HL-60 (cell line): ENCODE measurements around the gene PGM5.
A peak's percentile ranks its signal among the peaks of the same experiment; 100 is the strongest.

Source experiments
- DNase-seq, 2 experiments: peaks; one replicate each; pipeline ENCODE4 v3.0.0-alpha.2; 2010 to 2020; ENCODE audit warnings: low read depth in 1 of 2, low spot score in 1 of 2
- H3K27ac ChIP-seq: fragments of 250-450 bp; sonication (Bioruptor Pico); replicated peaks from 2 replicates; pipeline ENCODE4 v1.5.1; 2020; ENCODE audit warnings: mild to moderate bottlenecking, moderate library complexity
- H3K27me3 ChIP-seq: fragments of 250-450 bp; sonication (Bioruptor Pico); 2 replicates; pipeline ENCODE4 v1.5.1; 2021; ENCODE audit warnings: mild to moderate bottlenecking, moderate library complexity; ENCODE audit not compliant: insufficient read depth, poor library complexity, severe bottlenecking
- H3K4me3 ChIP-seq: replicated peaks from 2 replicates; pipeline ENCODE4 v1.5.1; 2011; ENCODE audit warnings: mild to moderate bottlenecking, control low read depth, low read length; ENCODE audit not compliant: insufficient read depth
- CTCF ChIP-seq: IDR thresholded peaks from one replicate; pipeline ENCODE4 v1.5.1; 2011; ENCODE audit warnings: low read length, control low read depth, inconsistent platforms; ENCODE audit not compliant: insufficient read depth
- GABPA ChIP-seq: IDR thresholded peaks from 2 replicates; pipeline ENCODE4 v1.6.1; 2012; ENCODE audit warnings: low read depth
- POLR2AphosphoS5 ChIP-seq: IDR thresholded peaks from 2 replicates; pipeline ENCODE4 v1.6.1; 2012; ENCODE audit warnings: low read depth
- REST ChIP-seq: IDR thresholded peaks from 2 replicates; pipeline ENCODE4 v1.6.1; 2012; ENCODE audit warnings: low read depth; ENCODE audit not compliant: insufficient replicate concordance
- SPI1 ChIP-seq: IDR thresholded peaks from 2 replicates; pipeline ENCODE4 v1.6.1; 2012; ENCODE audit warnings: low read depth, mild to moderate bottlenecking, borderline replicate concordance

Gene PGM5

GRCh38 chr9:68558545-68558944 is 202.1 kb downstream of the PGM5 start:
- no peak for TF ChIP-seq POLR2AphosphoS5
- no peak for TF ChIP-seq GABPA
- TF ChIP-seq REST: no peak
- no peak for TF ChIP-seq SPI1
- no peak for TF ChIP-seq CTCF
- peak overlapping the region; percentile 78; the same call in 1 of the 2 replicates for H3K27ac ChIP-seq
- H3K4me3 ChIP-seq: no peak overlapping the region
- no peaks in the 10 kb centered on the region for H3K27me3 ChIP-seq
- DNase-seq: no peak

- H3K27ac ChIP-seq: peak overlapping the region; percentile 78
- TF ChIP-seq GABPA (no peak), CTCF (peak; percentile 60), POLR2AphosphoS5 (0 out of 2 replicates have a peak, but pooled peaks have one; percentile 46)
- no peaks in the 10 kb centered on the region for H3K27me3 ChIP-seq
- H3K4me3 ChIP-seq: no peak overlapping the region
- peak; percentile 76 to 94 for DNase-seq
Measured at GRCh38 chr9:68560071-68560844, 203.8 kb downstream of the PGM5 start.

GRCh38 chr9:68562461-68562860 is 206.1 kb downstream of the PGM5 start:
- peak overlapping the region; percentile 80; the same call in 1 of the 2 replicates for H3K27ac ChIP-seq
- H3K27me3 ChIP-seq: no peaks in the 10 kb centered on the region
- TF ChIP-seq REST (no peak), SPI1 (no peak), POLR2AphosphoS5 (no peak), CTCF (no peak), GABPA (no peak)
- DNase-seq: no peak
- H3K4me3 ChIP-seq: no peak overlapping the region

GRCh38 chr9:68567565-68567964 is 211.2 kb downstream of the PGM5 start:
- no peaks in the 10 kb centered on the region for H3K27me3 ChIP-seq
- no peak overlapping the region for H3K27ac ChIP-seq
- no peak overlapping the region for H3K4me3 ChIP-seq
- TF ChIP-seq SPI1: no peak
- no peak for TF ChIP-seq GABPA
- DNase-seq: no peak
